IMR-90 (cell line): ENCODE results near the gene HNRNPU.
"Not testable (repeated sequence)": the region's sequence is repeated elsewhere in the genome, so short reads cannot be mapped to it uniquely, and the experiment has no call there.

ENCODE experiments used
- CHD1 ChIP-seq: IDR thresholded peaks from 2 replicates; pipeline ENCODE4 v1.6.1; 2012; ENCODE audit warnings: low read depth, low read length, improper control_type of control experiment
- CTCF ChIP-seq: conservative IDR thresholded peaks from 2 replicates; pipeline ENCODE4 v1.5.1; 2012; ENCODE audit warnings: mild to moderate bottlenecking, low read depth, low read length, improper control_type of control experiment

- TF ChIP-seq CTCF, CHD1: not testable (repeated sequence)
These were observed 31.1 kb downstream of the HNRNPU start for GRCh38 chr1:244833260-244833659.
